ENCODE results near the gene UBAC2. TPM values are rescaled to one million over a fixed set of nuclear protein-coding genes. Genes with fewer than 3 reads are reported as not detected.
A peak's percentile ranks its signal among the peaks of the same experiment; 100 is the strongest.

UBAC2 gene
- total and polyA plus RNA-seq, 2 experiments from 2014 or later: 78.2 to 83.1 TPM

- TF ChIP-seq EZH2phosphoT487 (IDR thresholded peaks at IDR 0.05; ENCODE audit: low read depth, severe bottlenecking, unreplicated experiment) (no peak), CTCF (IDR thresholded peaks at IDR 0.05; ENCODE audit: poor library complexity) (no peak), EZH2 (IDR thresholded peaks at IDR 0.05; ENCODE audit: borderline replicate concordance) (no peak)
- 49% methylated on average over 23 of the region's 23 CpGs for WGBS (ENCODE audit: low lambda C conversion rate, missing lambda C conversion rate)
- H3K79me2 ChIP-seq: no peaks in the 10 kb centered on the region
- no peaks in the 10 kb centered on the region for H3K36me3 ChIP-seq (replicated peaks; ENCODE audit: insufficient read depth, low read depth)
- H3K27me3 ChIP-seq: no peaks in the 10 kb centered on the region
- H4K20me1 ChIP-seq (ENCODE audit: insufficient read depth, poor library complexity, severe bottlenecking): no peaks in the 10 kb centered on the region
- H2AFZ ChIP-seq: peak overlapping the region; percentile 41
- H3K4me3 ChIP-seq: no peak overlapping the region
- no peak overlapping the region for H3K27ac ChIP-seq
- H3K9me3 ChIP-seq (ENCODE audit: low read depth): no peaks in the 10 kb centered on the region
- peak overlapping the region; percentile 50 for H3K4me2 ChIP-seq
- no peaks in the 10 kb centered on the region for H3K9me2 ChIP-seq (replicated peaks; ENCODE audit: insufficient read depth)
- peak; percentile 49 for DNase-seq (ENCODE audit: low spot score)
- peaks cover 3% of the 10 kb centered on the region for H3K4me1 ChIP-seq (ENCODE audit: insufficient read depth)
Measured at GRCh38 chr13:99432609-99433542, 232.2 kb downstream of the UBAC2 start.

GRCh38 chr13:99433543-99434075 lies 233.0 kb downstream of the UBAC2 start:
- WGBS (ENCODE audit: low lambda C conversion rate, missing lambda C conversion rate): 95% methylated on average over 8 of the region's 8 CpGs
- H3K27ac ChIP-seq: no peak overlapping the region
- H3K36me3 ChIP-seq (replicated peaks; ENCODE audit: insufficient read depth, low read depth): no peaks in the 10 kb centered on the region
- H3K4me1 ChIP-seq (ENCODE audit: insufficient read depth): peaks cover 3% of the 10 kb centered on the region
- no peak overlapping the region for H3K4me2 ChIP-seq
- no peaks in the 10 kb centered on the region for H3K9me3 ChIP-seq (ENCODE audit: low read depth)
- TF ChIP-seq EZH2phosphoT487 (IDR thresholded peaks at IDR 0.05; ENCODE audit: low read depth, severe bottlenecking, unreplicated experiment): no peak
- no peaks in the 10 kb centered on the region for H4K20me1 ChIP-seq (ENCODE audit: insufficient read depth, poor library complexity, severe bottlenecking)
- no peaks in the 10 kb centered on the region for H3K79me2 ChIP-seq
- H3K4me3 ChIP-seq: no peak overlapping the region
- no peak overlapping the region for H2AFZ ChIP-seq
- H3K27me3 ChIP-seq: no peaks in the 10 kb centered on the region
- no peak for DNase-seq (ENCODE audit: low spot score)
- no peaks in the 10 kb centered on the region for H3K9me2 ChIP-seq (replicated peaks; ENCODE audit: insufficient read depth)

- no peak for TF ChIP-seq CTCF (IDR thresholded peaks at IDR 0.05; ENCODE audit: poor library complexity)
- no peak for TF ChIP-seq EZH2 (IDR thresholded peaks at IDR 0.05; ENCODE audit: borderline replicate concordance)
- no peak for TF ChIP-seq EZH2phosphoT487 (IDR thresholded peaks at IDR 0.05; ENCODE audit: low read depth, severe bottlenecking, unreplicated experiment)
- no peaks in the 10 kb centered on the region for H3K9me2 ChIP-seq (replicated peaks; ENCODE audit: insufficient read depth)
- H3K27ac ChIP-seq: peak overlapping the region; percentile 66
- no peak overlapping the region for H3K4me2 ChIP-seq
- H3K4me1 ChIP-seq (ENCODE audit: insufficient read depth): peaks cover 3% of the 10 kb centered on the region
- no peaks in the 10 kb centered on the region for H3K79me2 ChIP-seq
- no peaks in the 10 kb centered on the region for H4K20me1 ChIP-seq (ENCODE audit: insufficient read depth, poor library complexity, severe bottlenecking)
- H3K36me3 ChIP-seq (replicated peaks; ENCODE audit: insufficient read depth, low read depth): no peaks in the 10 kb centered on the region
- H3K4me3 ChIP-seq: no peak overlapping the region
- no peak overlapping the region for H2AFZ ChIP-seq
- peak; percentile 33 for DNase-seq (ENCODE audit: low spot score)
- no peaks in the 10 kb centered on the region for H3K9me3 ChIP-seq (ENCODE audit: low read depth)
- H3K27me3 ChIP-seq: peaks cover 3% of the 10 kb centered on the region
- 64% methylated on average over 17 of the region's 17 CpGs for whole genome bisulfite sequencing (ENCODE audit: low lambda C conversion rate, missing lambda C conversion rate)
Measured at GRCh38 chr13:99434258-99434788, 233.7 kb downstream of the UBAC2 start.

- Histone ChIP-seq H2AFZ (no peak overlapping the region), H3K4me1 (ENCODE audit: insufficient read depth) (peaks cover 3% of the 10 kb centered on the region), H3K27me3 (peaks cover 3% of the 10 kb centered on the region), H4K20me1 (ENCODE audit: insufficient read depth, poor library complexity, severe bottlenecking) (no peaks in the 10 kb centered on the region), H3K4me3 (no peak overlapping the region), H3K9me2 (replicated peaks; ENCODE audit: insufficient read depth) (no peaks in the 10 kb centered on the region), H3K79me2 (no peaks in the 10 kb centered on the region), H3K9me3 (ENCODE audit: low read depth) (no peaks in the 10 kb centered on the region), H3K4me2 (no peak overlapping the region), H3K27ac (no peak overlapping the region), H3K36me3 (replicated peaks; ENCODE audit: insufficient read depth, low read depth) (no peaks in the 10 kb centered on the region)
- no peak for DNase-seq (ENCODE audit: low spot score)
- 92% methylated on average over 6 of the region's 6 CpGs for whole genome bisulfite sequencing (ENCODE audit: low lambda C conversion rate, missing lambda C conversion rate)
- no peak for TF ChIP-seq EZH2 (IDR thresholded peaks at IDR 0.05; ENCODE audit: borderline replicate concordance)
- TF ChIP-seq CTCF (IDR thresholded peaks at IDR 0.05; ENCODE audit: poor library complexity): no peak
- TF ChIP-seq EZH2phosphoT487 (IDR thresholded peaks at IDR 0.05; ENCODE audit: low read depth, severe bottlenecking, unreplicated experiment): no peak
Measured at GRCh38 chr13:99435116-99435515, 234.5 kb downstream of the UBAC2 start.

All from hepatocyte (in vitro differentiated cells).